ENCODE measurements around the gene ZBTB4. TPM values are rescaled to one million over a fixed set of nuclear protein-coding genes. Genes with fewer than 3 reads are reported as not detected.

Gene ZBTB4
- total RNA-seq, 1 experiment from 2014 or later, result 24.8 TPM

DNA sequence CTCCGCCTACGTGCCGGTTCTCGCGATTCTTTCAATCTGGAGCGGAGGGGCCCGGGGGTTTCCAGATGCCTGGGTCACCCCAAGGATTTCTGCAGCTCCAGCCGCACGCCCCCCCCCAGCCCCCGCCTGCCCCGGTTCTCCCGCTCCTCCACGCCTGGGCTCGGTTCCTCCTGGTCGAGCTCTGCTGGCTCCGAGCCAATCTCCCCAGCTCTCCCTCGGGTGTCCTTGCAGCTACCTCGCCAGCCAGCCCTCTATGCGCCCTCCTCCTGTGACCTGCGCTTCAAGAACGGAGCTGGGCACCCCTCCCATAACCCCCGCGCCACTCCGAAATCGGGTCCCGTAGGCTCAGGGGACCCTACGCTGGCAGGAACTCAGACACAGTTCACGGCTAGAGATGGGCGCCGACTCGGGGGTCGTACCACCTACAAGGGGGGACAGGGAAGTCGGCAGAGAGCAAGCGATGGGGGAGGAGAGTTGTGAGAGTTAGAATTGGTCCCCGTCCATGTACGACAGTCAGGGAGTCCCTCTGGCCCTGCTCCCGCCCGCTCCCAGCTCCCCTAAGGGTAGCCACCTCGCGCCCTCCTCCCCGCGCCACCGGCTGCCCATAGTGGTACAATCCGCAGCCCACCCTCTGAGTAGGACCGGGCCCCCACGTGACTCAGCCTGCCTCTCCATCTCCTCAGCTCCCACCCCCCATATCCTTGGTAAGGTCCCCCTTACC lies 39.2 kb downstream of the ZBTB4 start:
- DNase-seq (ENCODE audit: low spot score), result no peak

DNA sequence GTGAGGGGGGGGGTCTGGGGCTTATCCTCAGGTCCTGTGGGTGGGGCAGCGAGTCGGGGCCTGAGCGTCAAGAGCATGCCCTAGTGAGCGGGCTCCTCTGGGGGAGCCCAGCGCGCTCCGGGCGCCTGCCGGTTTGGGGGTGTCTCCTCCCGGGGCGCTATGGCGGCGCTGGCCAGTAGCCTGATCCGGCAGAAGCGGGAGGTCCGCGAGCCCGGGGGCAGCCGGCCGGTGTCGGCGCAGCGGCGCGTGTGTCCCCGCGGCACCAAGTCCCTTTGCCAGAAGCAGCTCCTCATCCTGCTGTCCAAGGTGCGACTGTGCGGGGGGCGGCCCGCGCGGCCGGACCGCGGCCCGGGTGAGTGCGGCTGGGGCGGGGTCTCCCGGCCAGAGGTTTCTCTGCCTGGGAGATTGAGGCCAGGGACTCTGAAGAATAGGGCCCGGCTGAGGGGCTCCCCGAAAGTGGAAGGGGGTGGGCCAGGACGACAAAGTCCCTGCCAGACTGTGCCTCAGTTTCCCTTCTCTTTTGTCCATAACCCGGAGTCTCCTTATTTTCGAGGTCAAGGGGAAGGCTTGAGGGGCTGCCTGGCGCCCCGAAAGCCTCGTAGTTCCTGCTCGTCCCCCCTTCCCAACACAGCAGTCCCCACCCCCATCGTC lies 39.8 kb downstream of the ZBTB4 start, which contains the start of gene FGF11:
Gene FGF11, plus strand, starts transcription at position 51 of the 651 bp plus-strand sequence. Its CDS starts 109 bp downstream, at position 160.
- DNase-seq (ENCODE audit: low spot score), result no peak

DNA sequence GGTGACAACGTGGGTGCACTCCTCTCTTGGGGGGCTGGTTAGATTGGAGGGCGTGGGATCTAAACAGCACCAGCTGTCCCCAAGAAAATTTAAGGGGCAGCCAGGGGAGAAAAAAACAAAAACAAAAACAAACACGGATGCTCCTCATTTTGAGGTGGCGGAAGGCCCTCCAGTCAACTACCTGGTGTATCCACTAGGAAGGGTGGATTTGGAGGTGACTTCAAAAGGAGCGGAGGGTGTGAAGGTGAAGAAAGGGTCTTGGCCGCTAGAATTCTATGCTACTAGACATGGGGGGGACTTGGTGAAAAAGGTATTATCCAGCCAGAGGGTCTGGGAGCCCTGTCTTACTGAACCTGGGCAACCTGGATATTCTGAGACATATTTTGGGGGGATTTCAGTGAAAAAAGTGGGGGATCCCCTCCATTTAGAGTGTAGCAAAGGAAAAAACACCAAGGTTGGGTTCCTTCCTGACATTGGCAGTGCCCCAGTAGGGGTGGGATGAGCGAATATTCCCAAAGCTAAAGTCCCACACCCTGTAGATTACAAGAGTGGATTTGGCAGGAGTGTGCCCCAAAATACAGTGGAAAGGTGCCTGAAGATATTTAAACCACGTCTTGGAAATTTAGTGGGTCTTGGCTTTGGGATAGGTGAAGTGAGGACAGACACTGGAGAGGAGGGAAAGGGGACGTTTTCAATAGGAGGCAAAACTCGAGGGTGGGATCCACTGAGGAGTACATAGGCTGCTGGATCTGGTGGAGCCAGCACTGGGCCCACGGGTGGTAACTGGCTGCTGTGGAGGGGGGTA lies 40.6 kb downstream of the ZBTB4 start:
- no peak for DNase-seq (ENCODE audit: low spot score)

GRCh38 chr17:7437950-7438614 lies 41.3 kb downstream of the ZBTB4 start:
- no peak for DNase-seq (ENCODE audit: low spot score)

GRCh38 chr17:7437369-7437863 lies 42.0 kb downstream of the ZBTB4 start:
- no peak for DNase-seq (ENCODE audit: low spot score)

DNA sequence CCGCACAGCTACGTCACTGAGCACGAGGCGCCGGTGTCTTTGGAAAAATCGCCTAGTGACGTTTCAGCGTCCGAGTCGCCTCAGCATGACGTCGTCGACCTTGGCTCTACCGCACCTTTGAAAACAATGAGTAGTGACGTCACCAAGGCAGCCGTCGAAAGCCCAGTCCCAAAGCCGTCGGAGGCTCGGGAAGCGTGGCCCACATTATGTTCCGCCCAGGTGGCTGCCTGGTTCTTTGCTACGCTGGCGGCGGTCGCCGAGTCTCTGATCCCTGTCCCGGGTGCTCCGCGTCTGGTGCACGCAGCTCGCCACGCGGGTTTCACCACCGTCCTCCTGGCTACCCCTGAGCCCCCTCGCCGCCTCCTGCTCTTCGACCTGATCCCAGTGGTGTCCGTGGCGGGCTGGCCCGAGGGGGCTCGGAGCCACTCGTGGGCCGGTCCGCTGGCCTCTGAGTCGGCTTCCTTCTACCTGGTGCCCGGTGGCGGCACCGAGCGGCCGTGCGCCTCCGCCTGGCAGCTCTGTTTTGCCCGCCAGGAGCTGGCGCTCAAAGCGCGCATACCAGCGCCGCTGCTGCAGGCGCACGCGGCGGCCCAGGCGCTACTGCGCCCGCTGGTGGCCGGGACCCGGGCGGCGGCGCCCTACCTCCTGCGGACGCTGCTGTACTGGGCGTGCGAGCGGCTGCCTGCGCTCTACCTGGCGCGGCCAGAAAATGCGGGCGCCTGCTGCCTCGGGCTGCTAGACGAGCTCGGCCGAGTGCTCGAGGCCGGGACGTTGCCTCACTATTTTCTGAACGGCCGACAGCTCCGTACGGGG lies 42.7 kb downstream of the ZBTB4 start:
- no peak for DNase-seq (ENCODE audit: low spot score)

DNA sequence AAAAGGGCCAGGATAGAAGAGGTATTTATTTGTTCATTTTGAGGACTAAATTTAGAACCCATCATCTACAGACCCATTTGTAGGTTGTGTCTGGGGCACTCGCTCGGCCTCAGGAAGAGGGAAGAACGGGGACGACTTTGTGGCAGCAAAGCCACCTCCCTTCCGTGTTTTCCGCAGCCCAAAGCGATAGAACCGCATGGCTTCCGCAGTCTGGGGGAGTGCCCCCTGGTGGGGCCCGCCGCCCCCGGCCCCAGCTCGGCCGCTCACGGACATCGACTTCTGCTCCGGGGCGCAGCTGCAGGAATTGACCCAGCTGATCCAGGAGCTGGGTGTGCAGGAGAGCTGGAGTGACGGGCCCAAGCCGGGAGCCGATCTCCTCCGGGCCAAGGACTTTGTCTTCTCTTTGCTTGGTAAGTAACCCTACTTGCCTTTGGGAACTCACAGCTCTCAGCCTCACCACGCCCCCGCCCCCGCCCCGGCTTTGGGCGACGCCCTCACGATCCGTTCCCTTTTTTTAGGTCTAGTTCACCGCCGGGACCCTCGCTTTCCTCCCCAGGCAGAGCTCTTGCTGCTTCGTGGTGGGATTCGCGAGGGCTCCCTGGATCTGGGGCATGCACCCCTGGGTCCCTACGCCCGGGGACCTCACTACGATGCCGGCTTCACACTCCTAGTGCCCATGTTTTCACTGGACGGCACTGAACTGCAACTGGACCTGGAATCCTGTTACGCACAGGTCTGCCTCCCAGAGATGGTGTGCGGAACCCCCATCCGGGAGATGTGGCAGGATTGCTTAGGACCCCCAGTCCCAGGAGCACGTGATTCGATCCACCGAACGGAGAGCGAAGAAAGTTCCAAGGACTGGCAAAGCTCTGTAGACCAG lies 43.5 kb downstream of the ZBTB4 start:
- no peak for DNase-seq (ENCODE audit: low spot score)

DNA sequence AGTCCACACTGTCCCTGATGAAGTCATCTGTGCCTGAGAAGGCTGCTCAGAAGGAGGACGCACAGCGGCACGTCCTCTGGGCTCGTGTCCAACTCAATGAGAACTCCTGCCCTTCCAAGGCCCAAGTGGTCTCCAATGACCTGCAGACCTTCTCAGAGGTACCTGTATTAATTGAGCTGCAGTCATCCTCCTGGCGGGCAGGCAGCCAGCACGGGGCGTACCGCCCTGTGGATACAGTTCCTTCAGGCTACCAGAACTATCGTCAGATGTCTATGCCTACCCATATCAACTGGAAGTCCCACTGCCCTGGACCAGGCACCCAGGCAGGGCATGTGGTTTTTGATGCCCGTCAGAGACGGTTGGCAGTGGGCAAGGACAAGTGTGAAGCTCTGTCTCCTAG lies 47.1 kb downstream of the ZBTB4 start:
- DNase-seq (ENCODE audit: low spot score), result no peak

- no peak for DNase-seq (ENCODE audit: low spot score)
These were observed 48.2 kb downstream of the ZBTB4 start for GRCh38 chr17:7431231-7431630.

- no peak for DNase-seq (ENCODE audit: low spot score)
These were observed 49.7 kb downstream of the ZBTB4 start for GRCh38 chr17:7429722-7430121.

- no peak for DNase-seq (ENCODE audit: low spot score)
These were observed 50.9 kb downstream of the ZBTB4 start, which contains the start of gene SPEM3 for GRCh38 chr17:7428557-7428956. Gene SPEM3 (plus strand): TSS chr17:7428857. CDS start chr17:7428903, 46 bp downstream.

DNA sequence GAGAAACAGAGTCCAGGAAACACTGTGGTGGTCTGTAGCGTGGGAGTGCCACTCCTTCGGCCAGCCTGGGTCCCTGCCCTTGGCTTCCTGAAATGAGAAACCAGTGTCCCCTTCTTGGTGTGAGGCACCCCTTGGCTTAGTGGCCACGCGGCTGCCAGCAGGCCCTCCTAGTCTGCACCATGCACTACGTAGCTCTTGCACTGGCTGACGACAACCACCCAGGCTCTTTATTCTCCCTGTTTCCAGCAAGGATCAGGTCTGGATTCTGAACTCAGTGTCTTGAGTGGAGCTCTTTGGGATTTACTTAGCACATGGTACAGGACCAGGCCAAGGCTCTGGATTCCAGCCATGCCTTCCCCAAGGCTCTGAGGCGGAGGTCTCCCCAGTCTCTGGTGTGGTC lies 51.9 kb downstream of the ZBTB4 start:
- no peak for DNase-seq (ENCODE audit: low spot score)

GRCh38 chr17:7426896-7427489 lies 52.4 kb downstream of the ZBTB4 start:
- DNase-seq (ENCODE audit: low spot score), result no peak

- DNase-seq (ENCODE audit: low spot score), result no peak
These were observed 53.1 kb downstream of the ZBTB4 start for GRCh38 chr17:7426203-7426863.

DNA sequence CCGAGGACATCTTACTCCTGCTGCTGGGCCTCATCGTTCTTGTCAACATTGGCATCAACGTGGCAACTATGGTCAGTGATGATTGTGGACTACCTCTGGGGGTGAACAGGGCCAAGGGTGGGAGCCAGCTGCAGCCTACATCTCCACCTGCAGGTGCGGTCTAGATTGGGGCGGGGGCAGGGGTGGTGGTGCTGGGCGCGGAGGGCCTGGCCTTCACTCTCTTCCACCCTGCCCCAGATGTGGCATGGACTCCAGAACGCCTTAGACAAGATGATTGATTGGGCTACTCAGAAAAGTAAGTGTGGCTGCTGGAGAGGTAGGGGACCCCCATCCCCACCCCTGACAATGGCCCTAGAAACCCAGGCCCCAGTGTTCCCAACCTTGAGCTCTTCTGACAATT lies 53.7 kb downstream of the ZBTB4 start:
- no peak for DNase-seq (ENCODE audit: low spot score)

DNA sequence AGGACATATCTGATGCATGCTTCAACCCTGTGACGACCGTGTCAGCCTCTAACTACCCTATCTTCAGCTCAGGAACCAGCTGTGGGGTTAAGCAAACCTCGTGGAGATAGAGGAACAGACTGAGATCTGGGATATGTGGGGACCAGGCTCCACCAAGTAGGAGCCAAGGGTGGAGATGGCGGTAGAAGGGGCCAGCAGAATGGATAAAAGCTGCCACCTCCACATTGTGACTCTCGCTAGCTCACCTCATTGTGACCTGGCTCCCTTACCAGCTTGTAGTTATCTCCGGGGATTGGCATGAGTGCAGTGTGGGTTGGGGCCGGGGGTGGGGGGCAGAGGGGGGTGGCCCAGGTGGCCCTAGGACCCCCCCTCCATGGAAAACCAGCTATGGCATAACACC lies 54.1 kb downstream of the ZBTB4 start, which contains the start of gene SPEM2:
Gene SPEM2, plus strand, starts transcription at position 301 of the 400 bp plus-strand sequence. Its CDS starts 73 bp downstream, at position 374.
- DNase-seq (ENCODE audit: low spot score), result no peak

DNA sequence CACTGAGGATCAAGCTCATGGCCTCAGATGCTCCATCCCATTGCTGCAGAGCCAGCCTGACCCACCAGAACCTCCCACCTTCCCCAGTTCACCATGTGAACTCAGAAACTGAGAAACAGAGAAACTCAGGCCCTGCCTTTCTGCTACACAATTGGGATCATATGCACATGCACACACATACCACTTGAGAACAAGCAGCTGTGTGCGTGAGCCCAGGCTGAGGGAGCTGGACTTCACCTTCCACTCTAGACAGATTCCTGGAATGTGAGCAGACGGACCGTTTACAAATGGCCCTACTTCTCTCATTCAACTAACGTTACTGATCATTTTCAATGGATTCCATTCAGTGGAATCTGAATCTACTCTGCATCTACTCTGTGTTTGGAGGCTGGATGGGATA lies 55.8 kb downstream of the ZBTB4 start:
- DNase-seq (ENCODE audit: low spot score), result no peak

DNA sequence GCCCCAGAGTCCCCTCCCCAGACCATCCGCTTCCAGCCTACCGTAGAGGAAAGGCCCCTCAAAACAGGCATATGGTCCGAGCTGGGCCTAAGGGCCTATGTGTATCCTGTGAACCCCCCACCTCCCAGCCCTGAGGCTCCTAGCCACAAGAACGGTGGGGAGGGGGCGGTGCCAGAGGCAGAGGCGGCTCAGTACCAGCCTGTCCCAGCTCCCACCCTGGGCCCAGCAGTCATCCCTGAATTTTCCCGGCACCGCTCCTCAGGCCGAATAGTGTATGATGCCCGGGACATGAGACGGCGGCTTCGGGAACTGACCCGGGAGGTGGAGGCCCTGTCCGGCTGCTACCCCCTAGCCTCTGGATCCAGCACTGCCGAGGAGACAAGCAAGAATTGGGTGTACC lies 58.2 kb downstream of the ZBTB4 start:
- no peak for DNase-seq (ENCODE audit: low spot score)

All from A172 (cell line).